Aorta (tissue), 5 donors: Measurements from ENCODE around the gene CFAP61. TPM values are rescaled to one million over a fixed set of nuclear protein-coding genes. Genes with fewer than 3 reads are reported as not detected.

ENCODE experiments used
- ATAC-seq: fragments of 200-7000 bp; cut with Tn5 transposase; one replicate; pipeline ENCODE4 v1.9.1; 2022; ENCODE audit warnings: moderate library complexity; ENCODE audit not compliant: low FRiP score
- DNase-seq, 2 donors: peaks; one replicate each; pipeline ENCODE4 v3.0.0-alpha.2; 2020
- H3K27ac ChIP-seq, 2 donors: one replicate each; pipeline ENCODE4 v1.5.1; 2013; ENCODE audit warnings: low read length in 2 of 2, mild to moderate bottlenecking in 2 of 2, moderate library complexity in 2 of 2, control low read depth in 1 of 2, inconsistent platforms in 1 of 2, low read depth in 1 of 2
- H3K27me3 ChIP-seq, 2 donors: one replicate each; pipeline ENCODE4 v1.6.1; 2013; ENCODE audit warnings: control low read depth in 1 of 2, low read length in 1 of 2, mild to moderate bottlenecking in 1 of 2, moderate library complexity in 1 of 2; ENCODE audit not compliant: insufficient read depth in 2 of 2, control insufficient read depth in 1 of 2
- H3K36me3 ChIP-seq, 2 donors: one replicate each; pipeline ENCODE4 v1.6.1; 2013; ENCODE audit warnings: control low read depth in 1 of 2, low read length in 1 of 2, mild to moderate bottlenecking in 1 of 2; ENCODE audit not compliant: insufficient read depth in 2 of 2, control insufficient read depth in 1 of 2
- H3K4me1 ChIP-seq, 2 donors: one replicate each; pipeline ENCODE4 v1.6.1; 2013; ENCODE audit warnings: low read length in 2 of 2, control low read depth in 1 of 2, mild to moderate bottlenecking in 1 of 2, moderate library complexity in 1 of 2; ENCODE audit not compliant: insufficient read depth in 2 of 2, control insufficient read depth in 1 of 2
- H3K4me3 ChIP-seq, 2 donors: one replicate each; pipeline ENCODE4 v1.5.1; 2013; ENCODE audit warnings: low read length in 2 of 2, control low read depth in 1 of 2, mild to moderate bottlenecking in 1 of 2
- H3K9me3 ChIP-seq: one replicate; pipeline ENCODE4 v1.6.1; 2013; ENCODE audit warnings: mild to moderate bottlenecking, low read length; ENCODE audit not compliant: control insufficient read depth
- WGBS, 2 donors: extraction: QIAGEN DNeasy Blood & Tissue Kit; methylation state at CpG; one replicate each; pipeline ENCODE4 v1.1.7; 2013; 5-methylcytosine and 5-hydroxymethylcytosine counted together
- intact Hi-C, 2 donors: fragments of 100-400 bp; cut with DNase I; formaldehyde crosslinking; loops; one replicate each; pipeline versions ENCODE4 v1.14.2 to v1.15.0; 2022
- polyA plus RNA-seq, 2 donors: library from polyadenylated mRNA; stranded (reverse); fragments of 200-250 nt; gene quantifications; one replicate each; pipeline ENCODE4 v1.2.3, GENCODE V29; 2013
- total RNA-seq, 2 donors: library from RNA; stranded (reverse); fragmentation: NEBNext Ultra II Directional; extraction: Animal tissue kit (Norgen Biotek cat#: 25700); gene quantifications; one replicate each; pipeline ENCODE4 v1.2.1, GENCODE V29; 2021
- donor health status: healthy with polysubstance abuse.
- donor health status: Bipolar disorder and iron deficiency.
- donor health status: DM: no; HTN: no; CAD: no.
- donor health status: DM: no; HTN: no; CAD: no.
- donor health status: DM: yes; HTN: yes; CAD: no.

Gene CFAP61
- total and polyA plus RNA-seq, 4 donors: 0.18 to 2.0 (median 0.91) TPM; not detected in 1

GRCh38 chr20:20184706-20185105, 132.4 kb downstream of the CFAP61 start:
- Histone ChIP-seq H3K4me1 (no peaks in the 10 kb centered on the region), H3K27ac (no peak overlapping the region), H3K9me3 (no peaks in the 10 kb centered on the region), H3K4me3 (no peak overlapping the region), H3K36me3 (no peaks in the 10 kb centered on the region), H3K27me3 (no peaks in the 10 kb centered on the region)
- WGBS, 2 donors: 70 to 72% methylated on average over 2 of the region's 2 CpGs
- ATAC-seq (no peak), DNase-seq (no peak)
- intact Hi-C loops: no loop called here

- ATAC-seq: no peak
- DNase-seq: no peak
- Histone ChIP-seq H3K9me3 (no peaks in the 10 kb centered on the region), H3K4me1 (no peaks in the 10 kb centered on the region), H3K36me3 (no peaks in the 10 kb centered on the region), H3K27ac (no peak overlapping the region), H3K4me3 (no peak overlapping the region), H3K27me3 (no peaks in the 10 kb centered on the region)
- 58 to 61% methylated on average over 1 of the region's 1 CpG for WGBS, 2 donors
- intact Hi-C loops: no loop called here
Measured at GRCh38 chr20:20188647-20189046, 136.3 kb downstream of the CFAP61 start.

GRCh38 chr20:20192366-20192765, 140.0 kb downstream of the CFAP61 start:
- Histone ChIP-seq H3K27me3 (no peaks in the 10 kb centered on the region), H3K4me3 (no peak overlapping the region), H3K27ac (no peak overlapping the region), H3K9me3 (peaks cover 2% of the 10 kb centered on the region), H3K4me1 (no peaks in the 10 kb centered on the region), H3K36me3 (no peaks in the 10 kb centered on the region)
- intact Hi-C loops: no loop called here
- ATAC-seq (no peak), DNase-seq (no peak)
- 77 to 78% methylated on average over 6 of the region's 6 CpGs for WGBS, 2 donors

GRCh38 chr20:20195021-20195705, 142.8 kb downstream of the CFAP61 start:
- Histone ChIP-seq H3K27ac (no peak overlapping the region), H3K27me3 (no peaks in the 10 kb centered on the region), H3K4me1 (no peaks in the 10 kb centered on the region), H3K36me3 (no peaks in the 10 kb centered on the region), H3K4me3 (no peak overlapping the region), H3K9me3 (peaks cover 2% of the 10 kb centered on the region)
- intact Hi-C loops: no loop called here
- DNase-seq (no peak), ATAC-seq (no peak)
- WGBS, 2 donors: 61 to 67% methylated on average over 6 of the region's 6 CpGs

GRCh38 chr20:20196610-20197009, 144.3 kb downstream of the CFAP61 start:
- ATAC-seq (no peak), DNase-seq (no peak)
- intact Hi-C loops: no loop called here
- Histone ChIP-seq H3K4me1 (no peaks in the 10 kb centered on the region), H3K27ac (no peak overlapping the region), H3K9me3 (peaks cover 2% of the 10 kb centered on the region), H3K36me3 (no peaks in the 10 kb centered on the region), H3K27me3 (no peaks in the 10 kb centered on the region), H3K4me3 (no peak overlapping the region)
- 73 to 75% methylated on average over 10 of the region's 10 CpGs for WGBS, 2 donors

- DNase-seq (no peak), ATAC-seq (no peak)
- Histone ChIP-seq H3K27me3 (no peaks in the 10 kb centered on the region), H3K27ac (no peak overlapping the region), H3K9me3 (peaks cover 2% of the 10 kb centered on the region), H3K4me3 (no peak overlapping the region), H3K4me1 (no peaks in the 10 kb centered on the region), H3K36me3 (no peaks in the 10 kb centered on the region)
- WGBS, 2 donors: 73 to 77% methylated on average over 1 of the region's 1 CpG
- intact Hi-C loops: no loop called here
Measured at GRCh38 chr20:20198011-20198410, 145.7 kb downstream of the CFAP61 start.

GRCh38 chr20:20199361-20200160, 147.2 kb downstream of the CFAP61 start:
- no peaks in the 10 kb centered on the region for H3K4me1 ChIP-seq
- H3K4me3 ChIP-seq: no peak overlapping the region
- H3K27me3 ChIP-seq: no peaks in the 10 kb centered on the region
- intact Hi-C loops: no loop called here
- peaks cover 2% of the 10 kb centered on the region for H3K9me3 ChIP-seq
- WGBS, 2 donors: 31 to 39% methylated on average over 24 of the region's 24 CpGs
- DNase-seq (no peak), ATAC-seq (peak; percentile 37)
- H3K36me3 ChIP-seq: no peaks in the 10 kb centered on the region
- H3K27ac ChIP-seq: no peak overlapping the region

GRCh38 chr20:20201124-20201523, 148.8 kb downstream of the CFAP61 start:
- H3K27me3 ChIP-seq: no peaks in the 10 kb centered on the region
- no peaks in the 10 kb centered on the region for H3K4me1 ChIP-seq
- 60 to 62% methylated on average over 3 of the region's 3 CpGs for WGBS, 2 donors
- ATAC-seq (no peak), DNase-seq (no peak)
- no peak overlapping the region for H3K4me3 ChIP-seq
- intact Hi-C loops: no loop called here
- no peak overlapping the region for H3K27ac ChIP-seq
- H3K36me3 ChIP-seq: no peaks in the 10 kb centered on the region
- H3K9me3 ChIP-seq: peaks cover 2% of the 10 kb centered on the region

- Histone ChIP-seq H3K36me3 (no peaks in the 10 kb centered on the region), H3K4me1 (no peaks in the 10 kb centered on the region), H3K9me3 (no peaks in the 10 kb centered on the region), H3K27ac (no peak overlapping the region), H3K4me3 (no peak overlapping the region), H3K27me3 (no peaks in the 10 kb centered on the region)
- no peak for ATAC-seq
- WGBS, 2 donors: 61 to 66% methylated on average over 7 of the region's 7 CpGs
- intact Hi-C loops: no loop called here
- no peak for DNase-seq
Measured at GRCh38 chr20:20201639-20202038, 149.3 kb downstream of the CFAP61 start.
